WTC11 (cell line): ENCODE results near the gene RGS6. TPM values are rescaled to one million over a fixed set of nuclear protein-coding genes. Genes with fewer than 3 reads are reported as not detected.

Source experiments
- ATAC-seq: fragments of 200-7000 bp; cut with Tn5 transposase; 2 replicates; pipeline ENCODE4 v1.10.0; 2021; ENCODE audit warnings: mild to moderate bottlenecking, moderate library complexity
- CTCF ChIA-PET: fragments of 300-600 bp; sonication (Branson Sonifier 250); formaldehyde crosslinking; loops from one replicate; lab custom pipeline; 2021; ENCODE audit warnings: antibody characterized with exemption; lab: Charles Lee
- POLR2A ChIA-PET: fragments of 350-600 bp; sonication (Branson Sonifier 250); formaldehyde crosslinking; loops from one replicate; lab custom pipeline; 2021; ENCODE audit warnings: antibody characterized with exemption; lab: Charles Lee
- DNase-seq: peaks from one replicate; pipeline ENCODE4 v3.0.0; 2021; ENCODE audit warnings: low spot score
- H3K27ac Mint-ChIP-seq: 2 replicates; pipeline ENCODE4 v1.8.0; 2021; ENCODE audit warnings: mixed read lengths
- H3K27me3 Mint-ChIP-seq: 2 replicates; pipeline ENCODE4 v1.8.0; 2021; ENCODE audit warnings: low read depth, mild to moderate bottlenecking, moderate library complexity, mixed read lengths
- H3K36me3 Mint-ChIP-seq: 2 replicates; pipeline ENCODE4 v1.8.0; 2021; ENCODE audit warnings: mixed read lengths
- H3K4me1 Mint-ChIP-seq: 2 replicates; pipeline ENCODE4 v1.8.0; 2022; ENCODE audit warnings: mixed read lengths
- H3K4me3 Mint-ChIP-seq: 2 replicates; pipeline ENCODE4 v1.8.0; 2021; ENCODE audit warnings: mild to moderate bottlenecking, moderate library complexity, mixed read lengths
- H3K9me3 Mint-ChIP-seq: 2 replicates; pipeline ENCODE4 v1.8.0; 2021; ENCODE audit warnings: mixed read lengths
- ATF1 ChIP-seq: sonication (generic); formaldehyde crosslinking; IDR thresholded peaks from 2 replicates; pipeline ENCODE4 v1.8.1; 2023; ENCODE audit warnings: mild to moderate bottlenecking, moderate library complexity, missing genetic modification reagents
- CREB1 ChIP-seq: sonication (generic); formaldehyde crosslinking; IDR thresholded peaks from 2 replicates; pipeline ENCODE4 v1.8.0; 2023; ENCODE audit warnings: mild to moderate bottlenecking, missing genetic modification reagents
- CREM ChIP-seq: sonication (generic); formaldehyde crosslinking; IDR thresholded peaks from 2 replicates; pipeline ENCODE4 v1.8.1; 2022; ENCODE audit warnings: mild to moderate bottlenecking, missing genetic modification reagents, moderate library complexity
- EMX1 ChIP-seq: fragments of 250-450 bp; sonication (Bioruptor Pico); IDR thresholded peaks from 2 replicates; pipeline ENCODE4 v1.8.0; 2021; ENCODE audit warnings: mild to moderate bottlenecking
- ETV6 ChIP-seq: sonication (generic); formaldehyde crosslinking; IDR thresholded peaks from 2 replicates; pipeline ENCODE4 v1.8.1; 2022; ENCODE audit warnings: mild to moderate bottlenecking, missing genetic modification reagents
- GABPB1 ChIP-seq: sonication (generic); formaldehyde crosslinking; IDR thresholded peaks from 2 replicates; pipeline ENCODE4 v1.8.1; 2023; ENCODE audit warnings: mild to moderate bottlenecking, missing genetic modification reagents
- NFE2L1 ChIP-seq: sonication (generic); formaldehyde crosslinking; IDR thresholded peaks from 2 replicates; pipeline ENCODE4 v1.8.1; 2023; ENCODE audit warnings: missing genetic modification reagents
- NR1H2 ChIP-seq: sonication (generic); formaldehyde crosslinking; IDR thresholded peaks from 2 replicates; pipeline ENCODE4 v1.9.0; 2021; ENCODE audit warnings: mild to moderate bottlenecking, moderate library complexity, missing genetic modification reagents
- RELA ChIP-seq: sonication (generic); formaldehyde crosslinking; IDR thresholded peaks from 2 replicates; pipeline ENCODE4 v1.8.1; 2022; ENCODE audit warnings: missing genetic modification reagents, mild to moderate bottlenecking, borderline replicate concordance
- RORB ChIP-seq: fragments of 250-450 bp; sonication (Bioruptor Pico); IDR thresholded peaks from 2 replicates; pipeline ENCODE4 v1.9.0; 2021; ENCODE audit warnings: mild to moderate bottlenecking
- SMAD4 ChIP-seq: sonication (generic); formaldehyde crosslinking; IDR thresholded peaks from 2 replicates; pipeline ENCODE4 v1.8.0; 2022; ENCODE audit warnings: mild to moderate bottlenecking, missing genetic modification reagents
- SP1 ChIP-seq: sonication (generic); formaldehyde crosslinking; conservative IDR thresholded peaks from 2 replicates; pipeline ENCODE4 v1.8.1; 2022; ENCODE audit warnings: missing genetic modification reagents
- ZNF263 ChIP-seq: sonication (generic); formaldehyde crosslinking; IDR thresholded peaks from 2 replicates; pipeline ENCODE4 v1.8.1; 2022; ENCODE audit warnings: low read depth, mild to moderate bottlenecking, moderate library complexity, missing genetic modification reagents
- total RNA-seq: library from RNA; stranded (reverse); gene quantifications from 3 replicates; pipeline ENCODE4 v1.2.3, GENCODE V29; 2021
- TF ChIP-seq, protein P1 (sequence below): fragments of 250-450 bp; sonication (Bioruptor Pico); IDR thresholded peaks from 2 replicates; pipeline ENCODE4 v1.9.0; 2021; ENCODE audit warnings: mild to moderate bottlenecking
- TF ChIP-seq, protein P2 (sequence below): fragments of 200-600 bp; IDR thresholded peaks from 2 replicates; pipeline ENCODE4 v1.8.0; 2022; ENCODE audit warnings: antibody characterized with exemption
- TF ChIP-seq, protein P3 (sequence below): sonication (generic); formaldehyde crosslinking; IDR thresholded peaks from 2 replicates; pipeline ENCODE4 v1.8.0; 2023; ENCODE audit warnings: mild to moderate bottlenecking, missing genetic modification reagents
- TF ChIP-seq, protein P4 (sequence below): fragments of 250-450 bp; sonication (Bioruptor Pico); IDR thresholded peaks from 2 replicates; pipeline ENCODE4 v1.9.0; 2021; ENCODE audit warnings: mild to moderate bottlenecking
- TF ChIP-seq, protein P5 (sequence below): fragments of 250-450 bp; sonication (Bioruptor Pico); IDR thresholded peaks from 2 replicates; pipeline ENCODE4 v1.9.0; 2021; ENCODE audit warnings: moderate library complexity, mild to moderate bottlenecking, inconsistent platforms, borderline replicate concordance

The RGS6 gene
- total RNA-seq, 1 experiment from 2014 or later: 1.0 TPM

DNA sequence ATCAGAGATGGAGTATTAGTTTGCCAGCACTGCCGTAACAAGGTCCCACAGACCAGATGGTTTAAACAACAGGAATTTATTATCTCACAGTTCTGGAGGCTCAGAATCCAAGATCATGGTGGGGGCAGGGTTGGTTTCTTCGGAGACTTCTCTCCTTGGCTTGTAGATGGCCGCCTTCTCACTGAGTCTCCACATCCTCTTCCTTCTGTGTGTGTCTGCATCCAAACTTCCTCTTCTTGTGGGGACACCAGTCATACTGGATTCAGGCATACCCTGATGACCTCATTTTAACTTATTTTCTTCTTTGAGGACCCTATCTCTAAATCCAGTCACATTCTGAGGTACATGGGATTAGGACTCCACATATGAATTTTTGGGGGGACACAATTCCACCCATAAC lies 455.5 kb downstream of the RGS6 start:
- Mint-ChIP-seq H3K4me1 (peaks cover 5% of the 10 kb centered on the region; the same call in 1 of the 2 replicates), H3K4me3 (no peak overlapping the region), H3K9me3 (peaks cover 10% of the 10 kb centered on the region), H3K36me3 (peaks cover 6% of the 10 kb centered on the region; the same call in 1 of the 2 replicates), H3K27ac (no peak overlapping the region), H3K27me3 (no peaks in the 10 kb centered on the region)
- CTCF ChIA-PET: no interaction called here
- POLR2A ChIA-PET: no interaction called here
- DNase-seq (no peak), ATAC-seq (no peak)
- TF ChIP-seq, protein P1, sequence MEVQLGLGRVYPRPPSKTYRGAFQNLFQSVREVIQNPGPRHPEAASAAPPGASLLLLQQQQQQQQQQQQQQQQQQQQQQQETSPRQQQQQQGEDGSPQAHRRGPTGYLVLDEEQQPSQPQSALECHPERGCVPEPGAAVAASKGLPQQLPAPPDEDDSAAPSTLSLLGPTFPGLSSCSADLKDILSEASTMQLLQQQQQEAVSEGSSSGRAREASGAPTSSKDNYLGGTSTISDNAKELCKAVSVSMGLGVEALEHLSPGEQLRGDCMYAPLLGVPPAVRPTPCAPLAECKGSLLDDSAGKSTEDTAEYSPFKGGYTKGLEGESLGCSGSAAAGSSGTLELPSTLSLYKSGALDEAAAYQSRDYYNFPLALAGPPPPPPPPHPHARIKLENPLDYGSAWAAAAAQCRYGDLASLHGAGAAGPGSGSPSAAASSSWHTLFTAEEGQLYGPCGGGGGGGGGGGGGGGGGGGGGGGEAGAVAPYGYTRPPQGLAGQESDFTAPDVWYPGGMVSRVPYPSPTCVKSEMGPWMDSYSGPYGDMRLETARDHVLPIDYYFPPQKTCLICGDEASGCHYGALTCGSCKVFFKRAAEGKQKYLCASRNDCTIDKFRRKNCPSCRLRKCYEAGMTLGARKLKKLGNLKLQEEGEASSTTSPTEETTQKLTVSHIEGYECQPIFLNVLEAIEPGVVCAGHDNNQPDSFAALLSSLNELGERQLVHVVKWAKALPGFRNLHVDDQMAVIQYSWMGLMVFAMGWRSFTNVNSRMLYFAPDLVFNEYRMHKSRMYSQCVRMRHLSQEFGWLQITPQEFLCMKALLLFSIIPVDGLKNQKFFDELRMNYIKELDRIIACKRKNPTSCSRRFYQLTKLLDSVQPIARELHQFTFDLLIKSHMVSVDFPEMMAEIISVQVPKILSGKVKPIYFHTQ (CRISPR knock-in tag): no peak
- TF ChIP-seq SP1 (CRISPR knock-in tag) (no peak), ZNF263 (CRISPR knock-in tag) (no peak), CREM (CRISPR knock-in tag) (no peak)
- TF ChIP-seq, protein P2, sequence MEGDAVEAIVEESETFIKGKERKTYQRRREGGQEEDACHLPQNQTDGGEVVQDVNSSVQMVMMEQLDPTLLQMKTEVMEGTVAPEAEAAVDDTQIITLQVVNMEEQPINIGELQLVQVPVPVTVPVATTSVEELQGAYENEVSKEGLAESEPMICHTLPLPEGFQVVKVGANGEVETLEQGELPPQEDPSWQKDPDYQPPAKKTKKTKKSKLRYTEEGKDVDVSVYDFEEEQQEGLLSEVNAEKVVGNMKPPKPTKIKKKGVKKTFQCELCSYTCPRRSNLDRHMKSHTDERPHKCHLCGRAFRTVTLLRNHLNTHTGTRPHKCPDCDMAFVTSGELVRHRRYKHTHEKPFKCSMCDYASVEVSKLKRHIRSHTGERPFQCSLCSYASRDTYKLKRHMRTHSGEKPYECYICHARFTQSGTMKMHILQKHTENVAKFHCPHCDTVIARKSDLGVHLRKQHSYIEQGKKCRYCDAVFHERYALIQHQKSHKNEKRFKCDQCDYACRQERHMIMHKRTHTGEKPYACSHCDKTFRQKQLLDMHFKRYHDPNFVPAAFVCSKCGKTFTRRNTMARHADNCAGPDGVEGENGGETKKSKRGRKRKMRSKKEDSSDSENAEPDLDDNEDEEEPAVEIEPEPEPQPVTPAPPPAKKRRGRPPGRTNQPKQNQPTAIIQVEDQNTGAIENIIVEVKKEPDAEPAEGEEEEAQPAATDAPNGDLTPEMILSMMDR: no peak

DNA sequence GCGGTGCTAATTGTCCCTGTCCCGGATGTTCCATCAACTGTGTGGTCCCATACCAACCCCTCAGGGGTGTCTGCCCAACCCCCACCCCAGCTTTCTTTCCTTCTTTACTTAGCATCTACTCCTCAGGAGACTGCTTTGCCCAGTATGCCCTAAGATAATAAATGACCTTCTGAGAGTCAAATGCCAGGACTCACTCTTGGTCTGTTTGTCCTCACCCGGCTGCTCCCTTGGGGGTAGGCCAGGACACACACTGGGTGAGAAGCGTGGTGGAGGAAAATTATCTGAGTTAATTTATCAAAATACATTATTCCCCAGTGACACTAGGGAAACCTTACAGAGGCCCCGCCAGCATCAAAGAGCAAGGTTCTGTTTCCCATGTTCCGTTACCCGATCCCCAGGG lies 457.0 kb downstream of the RGS6 start:
- DNase-seq (no peak), ATAC-seq (no peak)
- ChIA-PET POLR2A (no interaction called here), CTCF (no interaction called here)
- Mint-ChIP-seq H3K27ac (no peak overlapping the region), H3K4me3 (no peak overlapping the region), H3K36me3 (peaks cover 17% of the 10 kb centered on the region), H3K9me3 (peaks cover 25% of the 10 kb centered on the region), H3K27me3 (no peaks in the 10 kb centered on the region), H3K4me1 (peaks cover 5% of the 10 kb centered on the region; the same call in 1 of the 2 replicates)
- TF ChIP-seq NR1H2 (CRISPR knock-in tag): no peak
- TF ChIP-seq RELA (CRISPR knock-in tag): no peak
- TF ChIP-seq ATF1 (CRISPR knock-in tag): no peak
- TF ChIP-seq, protein P3, sequence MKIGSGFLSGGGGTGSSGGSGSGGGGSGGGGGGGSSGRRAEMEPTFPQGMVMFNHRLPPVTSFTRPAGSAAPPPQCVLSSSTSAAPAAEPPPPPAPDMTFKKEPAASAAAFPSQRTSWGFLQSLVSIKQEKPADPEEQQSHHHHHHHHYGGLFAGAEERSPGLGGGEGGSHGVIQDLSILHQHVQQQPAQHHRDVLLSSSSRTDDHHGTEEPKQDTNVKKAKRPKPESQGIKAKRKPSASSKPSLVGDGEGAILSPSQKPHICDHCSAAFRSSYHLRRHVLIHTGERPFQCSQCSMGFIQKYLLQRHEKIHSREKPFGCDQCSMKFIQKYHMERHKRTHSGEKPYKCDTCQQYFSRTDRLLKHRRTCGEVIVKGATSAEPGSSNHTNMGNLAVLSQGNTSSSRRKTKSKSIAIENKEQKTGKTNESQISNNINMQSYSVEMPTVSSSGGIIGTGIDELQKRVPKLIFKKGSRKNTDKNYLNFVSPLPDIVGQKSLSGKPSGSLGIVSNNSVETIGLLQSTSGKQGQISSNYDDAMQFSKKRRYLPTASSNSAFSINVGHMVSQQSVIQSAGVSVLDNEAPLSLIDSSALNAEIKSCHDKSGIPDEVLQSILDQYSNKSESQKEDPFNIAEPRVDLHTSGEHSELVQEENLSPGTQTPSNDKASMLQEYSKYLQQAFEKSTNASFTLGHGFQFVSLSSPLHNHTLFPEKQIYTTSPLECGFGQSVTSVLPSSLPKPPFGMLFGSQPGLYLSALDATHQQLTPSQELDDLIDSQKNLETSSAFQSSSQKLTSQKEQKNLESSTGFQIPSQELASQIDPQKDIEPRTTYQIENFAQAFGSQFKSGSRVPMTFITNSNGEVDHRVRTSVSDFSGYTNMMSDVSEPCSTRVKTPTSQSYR (CRISPR knock-in tag): no peak
- TF ChIP-seq, protein P4, sequence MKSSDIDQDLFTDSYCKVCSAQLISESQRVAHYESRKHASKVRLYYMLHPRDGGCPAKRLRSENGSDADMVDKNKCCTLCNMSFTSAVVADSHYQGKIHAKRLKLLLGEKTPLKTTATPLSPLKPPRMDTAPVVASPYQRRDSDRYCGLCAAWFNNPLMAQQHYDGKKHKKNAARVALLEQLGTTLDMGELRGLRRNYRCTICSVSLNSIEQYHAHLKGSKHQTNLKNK (CRISPR knock-in tag): no peak
- no peak for TF ChIP-seq ETV6 (CRISPR knock-in tag)
- TF ChIP-seq NFE2L1 (CRISPR knock-in tag): no peak
- TF ChIP-seq CREB1 (CRISPR knock-in tag): no peak

DNA sequence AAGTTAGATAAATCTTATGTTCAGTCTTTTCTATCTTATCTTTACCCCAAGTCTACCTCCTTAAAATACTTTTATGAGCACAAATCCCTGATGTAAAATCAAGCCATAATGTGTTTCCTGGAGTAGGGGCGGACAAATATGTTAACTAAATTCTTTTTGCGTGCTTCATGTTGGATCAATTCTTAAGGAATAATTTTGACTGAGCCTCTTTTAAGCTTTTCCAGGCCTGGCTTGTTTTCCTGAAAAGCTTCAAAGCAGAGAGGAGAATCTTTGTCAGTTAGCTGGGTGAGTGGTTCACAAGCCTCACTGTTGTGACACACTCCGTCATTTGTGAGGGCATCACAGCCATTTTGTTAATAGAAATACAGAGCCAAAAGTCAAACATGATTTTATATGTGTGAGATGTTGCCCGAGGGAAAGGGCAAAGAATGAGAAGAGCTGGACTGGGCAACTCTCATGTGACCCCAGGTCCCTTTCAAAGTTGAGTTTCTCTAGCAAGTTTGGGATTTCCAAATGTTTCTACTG lies 468.9 kb downstream of the RGS6 start:
- no peak for DNase-seq
- TF ChIP-seq SMAD4 (no peak), EMX1 (no peak), RORB (no peak), GABPB1 (no peak)
- TF ChIP-seq, protein P5, sequence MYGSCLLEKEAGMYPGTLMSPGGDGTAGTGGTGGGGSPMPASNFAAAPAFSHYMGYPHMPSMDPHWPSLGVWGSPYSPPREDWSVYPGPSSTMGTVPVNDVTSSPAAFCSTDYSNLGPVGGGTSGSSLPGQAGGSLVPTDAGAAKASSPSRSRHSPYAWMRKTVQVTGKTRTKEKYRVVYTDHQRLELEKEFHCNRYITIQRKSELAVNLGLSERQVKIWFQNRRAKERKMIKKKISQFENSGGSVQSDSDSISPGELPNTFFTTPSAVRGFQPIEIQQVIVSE (CRISPR knock-in tag): no peak
- H3K9me3 Mint-ChIP-seq: peaks cover 7% of the 10 kb centered on the region
- peaks cover 2% of the 10 kb centered on the region; the same call in 1 of the 2 replicates for H3K36me3 Mint-ChIP-seq
- H3K4me1 Mint-ChIP-seq: peaks cover 3% of the 10 kb centered on the region; the same call in 1 of the 2 replicates
- ATAC-seq: no peak
- no peak overlapping the region for H3K27ac Mint-ChIP-seq
- CTCF ChIA-PET: no interaction called here
- H3K4me3 Mint-ChIP-seq: no peak overlapping the region
- POLR2A ChIA-PET: no interaction called here
- H3K27me3 Mint-ChIP-seq: no peaks in the 10 kb centered on the region
